ENCODE results near the gene ARRB1.
"Not testable (repeated sequence)": the region's sequence is repeated elsewhere in the genome, so short reads cannot be mapped to it uniquely, and the experiment has no call there.

The ARRB1 gene

DNA sequence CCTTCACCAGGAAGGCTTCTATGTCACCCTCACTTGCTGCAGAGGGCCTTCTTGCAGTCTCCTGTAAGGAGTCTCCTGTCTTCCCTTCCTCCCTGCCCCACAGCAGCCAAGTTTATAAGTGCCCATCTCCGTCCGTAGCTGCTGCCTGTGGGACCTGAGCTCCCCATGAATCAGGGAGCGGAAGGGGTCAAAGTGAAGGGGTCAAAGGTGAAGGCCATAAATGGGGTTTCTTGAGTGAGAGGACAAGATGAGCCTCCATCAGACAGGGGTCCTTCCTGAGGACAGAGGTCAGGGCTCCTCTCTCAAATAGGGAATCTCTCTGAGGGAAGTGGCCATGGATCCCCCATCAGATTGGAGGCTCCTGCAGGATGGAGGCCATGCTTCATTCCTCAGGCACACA is 44.4 kb downstream of the ARRB1 start:
- H3K4me3 ChIP-seq (ENCODE audit: low read length): no peak overlapping the region
- DNase-seq (ENCODE audit: low read depth, low spot score): no peak

DNA sequence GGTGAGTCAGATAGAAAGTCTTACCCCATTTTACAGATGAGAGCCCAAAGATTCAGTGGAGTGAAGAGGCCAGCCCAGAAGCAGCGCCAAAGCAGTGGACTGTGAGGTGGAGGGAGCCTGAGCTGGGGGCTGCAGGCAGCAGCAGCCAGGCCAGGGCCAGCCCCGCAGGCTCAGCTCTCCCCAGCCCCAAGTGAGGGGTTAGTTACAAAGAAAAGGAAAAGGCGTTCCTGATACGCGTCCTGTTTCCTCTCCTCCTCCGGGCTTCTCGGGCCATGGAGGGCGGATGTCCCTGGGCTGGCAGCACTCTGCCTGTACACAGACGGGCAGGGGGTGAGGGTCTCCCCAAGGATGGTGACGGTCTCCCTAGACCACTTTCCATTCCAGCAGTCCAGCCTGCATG is 44.9 kb downstream of the ARRB1 start:
- H3K4me3 ChIP-seq (ENCODE audit: low read length): no peak overlapping the region
- no peak for DNase-seq (ENCODE audit: low read depth, low spot score)

DNA sequence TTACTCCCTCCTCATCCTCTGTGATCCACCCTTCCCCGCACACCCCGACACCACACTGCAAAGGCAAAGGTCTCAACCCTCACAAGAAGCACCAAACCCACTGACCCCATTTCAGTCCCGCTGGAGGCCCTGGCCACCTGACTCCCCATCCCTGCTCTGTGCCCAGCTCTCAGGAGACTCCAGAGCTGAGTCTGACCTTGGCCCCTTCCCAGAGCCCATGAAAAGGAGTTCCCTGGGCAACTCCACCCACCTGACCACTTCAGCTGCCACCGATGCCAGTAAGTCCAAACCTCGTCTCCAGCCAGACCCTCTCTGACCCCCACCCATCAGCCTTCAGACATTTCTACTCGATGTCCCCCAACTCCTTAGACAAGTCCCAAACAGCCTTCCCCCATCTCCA is 45.5 kb downstream of the ARRB1 start:
- H3K4me3 ChIP-seq (ENCODE audit: low read length): no peak overlapping the region
- no peak for DNase-seq (ENCODE audit: low read depth, low spot score)

DNA sequence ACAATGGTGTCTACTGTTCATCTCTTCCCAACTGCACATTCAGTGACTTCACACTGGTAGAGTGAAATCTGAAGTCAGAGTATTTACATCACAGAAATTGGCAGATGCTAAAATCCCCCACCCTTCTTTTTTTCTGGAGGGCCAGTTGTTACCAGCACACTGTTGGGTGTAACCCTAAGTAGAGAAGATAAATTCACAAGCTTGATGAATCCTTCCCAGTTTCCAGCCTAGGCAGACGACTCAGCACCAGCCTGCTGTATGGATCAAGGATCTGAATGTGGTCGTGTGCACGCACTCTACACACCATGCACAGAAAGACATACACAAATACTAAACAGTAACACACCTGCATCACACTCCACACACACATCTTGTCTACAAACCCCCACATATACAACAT is 46.0 kb downstream of the ARRB1 start:
- no peak for DNase-seq (ENCODE audit: low read depth, low spot score)

DNA sequence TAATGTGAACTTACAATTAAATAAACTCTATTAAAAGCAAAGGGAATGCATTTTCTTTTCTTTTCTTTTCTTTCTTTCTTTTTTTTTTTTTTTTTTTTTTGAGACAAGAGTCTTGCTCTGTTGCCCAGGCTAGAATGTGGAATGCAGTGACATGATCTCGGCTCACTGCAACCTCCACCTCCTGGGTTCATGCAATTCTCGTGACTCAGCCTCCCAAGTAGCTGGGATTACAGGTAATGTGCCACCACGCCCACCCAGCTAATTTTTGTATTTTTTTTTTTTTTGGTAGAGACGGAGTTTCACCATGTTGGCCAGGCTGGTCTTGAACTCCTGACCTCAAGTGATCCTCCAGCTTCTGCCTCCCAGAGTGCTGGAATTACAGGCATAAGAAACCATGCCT is 46.5 kb downstream of the ARRB1 start:
- H3K4me3 ChIP-seq (ENCODE audit: low read length); DNase-seq (ENCODE audit: low read depth, low spot score): not testable (repeated sequence)

More for the DNA sequence above, 46.0 kb downstream of the ARRB1 start:
- H3K4me3 ChIP-seq (ENCODE audit: low read length): no peak overlapping the region

DNA sequence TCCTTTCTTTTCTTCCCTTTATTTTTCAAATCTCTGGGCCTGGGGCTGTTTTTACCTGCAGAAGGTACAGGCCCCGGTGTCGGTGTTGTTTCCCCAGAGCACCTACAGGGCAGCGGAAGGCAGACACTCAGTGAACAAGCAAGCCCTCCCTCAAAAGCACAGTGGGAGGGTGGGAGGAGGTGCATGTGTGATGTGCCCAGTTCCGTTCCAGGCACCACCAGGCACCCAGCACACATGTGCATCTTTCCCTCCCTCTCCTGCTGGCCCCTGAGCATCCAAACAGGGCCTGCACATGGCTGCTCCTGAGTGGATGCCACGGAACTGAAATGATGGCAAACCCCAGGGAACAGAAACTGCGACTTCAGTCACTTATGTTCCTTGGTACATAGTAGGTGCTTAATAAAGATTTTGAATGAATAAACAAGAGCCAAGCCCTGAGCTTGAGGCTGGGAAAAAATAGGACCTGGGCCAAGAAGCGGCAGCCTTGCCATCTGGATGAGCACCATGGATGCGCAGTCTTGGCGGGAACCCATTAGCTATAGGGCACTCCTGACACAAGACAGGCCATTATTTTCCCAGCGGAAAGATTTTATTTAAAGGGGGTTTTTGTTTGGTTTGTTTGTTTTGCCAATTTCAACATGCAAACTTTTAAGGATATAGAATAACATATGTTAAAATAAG is 47.8 kb downstream of the ARRB1 start:
- no peak for DNase-seq (ENCODE audit: low read depth, low spot score)
- no peak overlapping the region for H3K4me3 ChIP-seq (ENCODE audit: low read length)

DNA sequence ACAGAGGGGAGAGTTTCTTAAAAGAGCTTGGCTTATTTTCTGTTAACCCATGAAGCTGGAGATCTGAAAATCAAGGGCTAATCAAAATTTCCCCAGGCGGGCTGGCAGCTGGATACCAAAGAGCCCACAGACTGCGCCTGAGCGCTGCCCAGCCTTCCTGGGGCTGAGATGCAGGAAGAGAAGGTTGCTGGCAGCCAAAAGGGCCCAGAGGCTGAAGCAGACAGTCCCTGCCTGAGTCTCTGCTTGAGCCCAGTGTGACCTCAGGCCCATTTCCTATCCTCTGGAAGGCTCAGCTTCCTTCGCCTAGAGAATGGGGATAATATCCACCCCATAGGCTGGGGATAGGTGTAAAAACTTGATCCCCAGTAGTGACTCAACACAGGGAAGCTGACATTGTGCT is 49.1 kb downstream of the ARRB1 start:
- DNase-seq (ENCODE audit: low read depth, low spot score): no peak
- H3K4me3 ChIP-seq (ENCODE audit: low read length): no peak overlapping the region

DNA sequence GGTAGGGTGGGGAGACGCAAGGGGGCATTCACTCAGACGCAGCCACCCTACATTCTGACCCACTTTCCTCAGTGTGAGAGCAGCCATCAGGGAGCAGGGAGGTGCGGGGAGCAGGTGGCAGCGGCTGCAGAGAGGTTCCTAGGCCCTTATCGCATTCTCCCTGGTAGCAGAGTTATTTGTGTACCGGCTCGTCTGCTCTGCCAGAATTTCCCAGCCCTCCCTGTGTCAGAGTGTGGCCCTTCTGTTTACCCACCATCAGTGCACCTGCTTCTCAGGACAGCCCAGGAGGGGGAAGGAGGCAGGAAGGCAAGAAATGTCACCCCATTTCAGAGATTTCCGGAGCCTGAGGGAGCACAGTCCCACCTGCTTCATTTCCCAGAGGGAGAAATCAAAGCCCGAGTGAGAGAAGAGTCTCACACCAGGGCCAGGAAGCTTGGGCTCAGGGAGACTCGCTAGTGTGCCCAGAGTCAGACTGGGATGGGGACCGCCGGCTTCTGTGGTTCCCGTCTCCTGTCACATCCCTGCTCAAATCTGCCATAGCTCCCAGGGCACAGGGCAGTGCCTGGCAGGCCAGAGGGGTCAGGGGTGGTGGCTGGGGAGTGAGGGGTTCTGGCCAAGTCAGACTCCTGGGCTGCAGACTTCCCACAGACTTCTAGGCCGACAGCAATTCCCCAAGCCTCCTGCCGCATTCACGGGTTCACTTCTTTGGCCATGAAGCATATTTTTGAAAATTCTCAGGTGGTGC is 49.7 kb downstream of the ARRB1 start:
- H3K4me3 ChIP-seq (ENCODE audit: low read length): no peak overlapping the region
- DNase-seq (ENCODE audit: low read depth, low spot score): no peak

DNA sequence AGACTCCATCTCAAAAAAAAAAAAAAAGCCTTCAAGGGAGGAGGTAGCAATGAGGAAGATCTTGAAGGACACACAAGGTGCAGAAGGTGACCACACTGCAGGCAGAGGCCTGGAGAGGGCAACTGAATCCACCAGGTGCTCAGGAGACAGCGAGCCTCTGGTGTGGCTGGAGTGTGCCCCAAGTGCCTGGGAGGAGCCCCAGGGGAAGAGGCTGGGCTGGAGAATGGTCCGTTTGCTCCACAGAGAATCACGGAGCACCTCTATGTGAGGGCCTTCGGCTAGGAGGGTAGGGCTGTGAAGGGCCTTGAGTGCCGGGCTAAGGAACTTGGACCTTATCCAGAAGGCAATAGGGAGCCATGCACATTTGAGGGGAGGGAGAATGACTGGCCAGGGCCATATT is 50.3 kb downstream of the ARRB1 start:
- no peak for DNase-seq (ENCODE audit: low read depth, low spot score)
- no peak overlapping the region for H3K4me3 ChIP-seq (ENCODE audit: low read length)

DNA sequence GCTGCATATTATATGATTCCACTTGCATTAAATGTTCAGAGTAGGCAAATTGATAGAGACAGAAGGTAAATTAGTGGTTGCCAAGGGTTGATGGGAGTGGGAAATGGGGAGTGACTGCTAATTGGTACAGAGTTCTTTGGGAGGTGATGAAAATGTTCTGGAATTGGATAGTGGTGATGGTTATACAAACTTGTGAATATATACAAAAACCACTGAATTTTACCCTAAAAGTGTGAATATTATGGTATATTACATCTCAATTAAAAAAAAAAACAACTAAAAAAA is 52.5 kb downstream of the ARRB1 start:
- no peak overlapping the region for H3K4me3 ChIP-seq (ENCODE audit: low read length)
- DNase-seq (ENCODE audit: low read depth, low spot score): no peak

DNA sequence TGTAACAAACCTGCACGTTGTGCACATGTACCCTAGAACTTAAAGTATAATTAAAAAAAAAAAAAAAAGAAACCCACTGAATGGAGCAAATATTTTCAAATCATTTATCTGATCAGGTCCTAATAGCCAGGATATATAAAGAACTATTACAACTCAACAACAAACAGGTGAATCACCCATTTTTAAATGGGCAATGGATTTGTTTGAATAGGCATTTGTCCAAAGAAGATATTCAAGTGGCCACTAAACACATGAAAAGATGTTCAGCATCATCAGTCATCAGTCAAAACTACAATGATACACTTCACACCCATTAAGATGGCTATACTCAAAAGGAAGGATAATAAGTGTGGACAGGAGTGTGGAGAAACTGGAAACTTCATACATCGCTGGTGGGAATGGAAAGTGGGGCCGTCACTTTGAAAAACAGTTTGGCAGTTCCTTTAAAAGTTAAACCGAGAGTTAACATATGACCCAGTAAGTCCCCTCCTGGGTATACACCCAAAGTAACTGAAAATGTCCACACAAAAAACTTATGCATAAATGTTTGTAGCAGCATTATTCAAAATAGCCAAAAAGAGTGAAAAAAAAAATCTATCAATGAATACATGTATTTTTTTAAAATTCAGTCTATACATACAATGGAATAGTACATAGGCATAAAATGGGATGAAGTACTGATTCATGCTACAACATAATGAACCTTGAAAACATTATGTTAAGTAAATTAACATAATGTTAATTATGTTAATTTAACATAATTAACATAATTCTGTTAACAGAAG is 53.1 kb downstream of the ARRB1 start:
- DNase-seq (ENCODE audit: low read depth, low spot score): no peak

DNA sequence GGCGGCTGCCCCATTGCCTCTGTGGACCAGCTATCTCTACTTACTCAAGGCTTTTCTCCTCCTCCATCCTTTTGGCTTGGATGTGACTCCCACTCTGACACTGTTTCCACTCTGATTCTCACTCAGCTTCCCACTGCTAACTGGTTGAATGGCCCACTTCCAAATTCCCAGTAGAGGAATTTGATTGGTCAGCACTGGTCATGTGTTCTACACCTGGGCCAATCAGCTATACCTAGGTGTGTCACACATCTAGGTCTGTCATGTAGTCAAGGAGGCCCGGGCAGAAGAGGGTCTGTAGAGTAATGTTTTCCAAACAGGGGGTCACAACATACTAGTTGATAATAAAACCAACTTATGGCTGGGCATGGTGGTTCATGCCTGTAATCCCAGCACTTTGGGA is 57.6 kb downstream of the ARRB1 start:
- no peak for DNase-seq (ENCODE audit: low read depth, low spot score)
- H3K4me3 ChIP-seq (ENCODE audit: low read length): no peak overlapping the region

More for the DNA sequence above, 53.1 kb downstream of the ARRB1 start:
- H3K4me3 ChIP-seq (ENCODE audit: low read length): no peak overlapping the region

DNA sequence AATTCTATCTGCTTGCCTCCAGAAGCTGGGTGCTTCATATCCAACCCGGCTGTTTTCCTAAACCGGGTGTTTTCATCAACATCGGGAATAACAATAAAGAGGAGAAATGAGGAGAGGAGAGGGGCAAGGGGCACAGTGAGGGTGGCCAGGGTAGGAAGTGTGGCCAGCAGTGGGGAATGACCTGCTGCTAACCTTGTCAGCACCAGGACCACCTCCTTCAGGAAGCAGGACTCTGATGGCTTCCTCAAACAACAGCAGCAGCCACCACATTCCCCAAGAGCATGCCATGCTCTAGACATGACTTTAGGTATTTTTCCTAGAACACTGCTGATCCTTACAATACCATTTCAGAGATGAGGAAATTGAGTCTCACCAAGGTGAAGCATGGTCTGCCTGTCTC is 58.5 kb downstream of the ARRB1 start:
- no peak for DNase-seq (ENCODE audit: low read depth, low spot score)
- no peak overlapping the region for H3K4me3 ChIP-seq (ENCODE audit: low read length)

DNA sequence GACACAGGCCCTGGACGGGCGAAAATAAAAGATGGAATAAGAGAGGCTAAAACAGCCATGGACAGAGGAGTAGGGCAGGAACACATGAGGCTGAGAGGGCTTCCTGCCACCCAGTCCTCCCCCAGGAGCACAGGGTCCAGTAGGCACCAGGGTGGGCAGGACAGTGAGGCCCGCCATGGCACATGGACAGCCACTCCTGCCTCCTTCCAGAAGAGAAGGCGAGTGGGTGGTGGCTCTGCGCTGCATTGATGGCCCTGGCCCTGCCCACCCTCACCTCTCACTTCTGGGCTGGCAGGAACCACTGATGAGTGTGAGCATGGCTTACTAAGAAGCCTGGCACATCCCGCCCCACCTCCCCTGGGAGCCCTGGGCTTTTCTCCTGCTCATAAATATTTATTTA is 59.7 kb downstream of the ARRB1 start:
- no peak for DNase-seq (ENCODE audit: low read depth, low spot score)
- no peak overlapping the region for H3K4me3 ChIP-seq (ENCODE audit: low read length)

DNA sequence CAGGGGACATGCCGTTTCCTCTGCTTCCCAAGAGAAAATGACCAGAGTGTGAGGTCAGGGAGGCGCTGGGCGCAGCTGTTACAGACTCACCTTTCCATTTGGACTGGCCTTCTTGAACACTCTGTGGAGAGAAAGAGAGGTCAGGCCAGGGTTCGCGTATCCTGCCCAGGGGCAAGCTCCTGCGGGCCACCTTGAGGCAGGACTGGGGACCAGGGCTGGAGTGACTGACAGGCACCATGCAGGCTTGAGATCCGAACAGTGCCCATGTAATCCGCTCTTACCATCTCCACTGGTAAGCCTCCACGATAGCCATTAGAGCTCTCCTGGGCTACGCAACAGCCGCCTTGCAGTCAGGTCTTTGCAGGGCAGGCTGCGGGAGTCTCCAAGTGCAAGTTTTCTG is 61.5 kb downstream of the ARRB1 start:
- no peak for DNase-seq (ENCODE audit: low read depth, low spot score)
- H3K4me3 ChIP-seq (ENCODE audit: low read length): no peak overlapping the region

DNA sequence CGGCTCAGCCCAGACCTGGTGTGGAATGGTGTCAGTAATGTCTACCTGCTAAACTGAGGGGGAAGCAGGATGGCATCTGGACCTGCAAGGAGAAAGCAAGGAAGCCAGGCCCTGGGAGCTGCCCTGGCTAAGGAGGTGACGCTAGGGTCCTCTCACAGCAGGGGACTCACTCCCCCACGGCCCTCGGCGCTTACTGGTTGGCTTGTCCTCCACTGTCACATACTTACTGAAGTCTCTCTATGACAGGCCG is 62.0 kb downstream of the ARRB1 start:
- DNase-seq (ENCODE audit: low read depth, low spot score): no peak
- H3K4me3 ChIP-seq (ENCODE audit: low read length): no peak overlapping the region

DNA sequence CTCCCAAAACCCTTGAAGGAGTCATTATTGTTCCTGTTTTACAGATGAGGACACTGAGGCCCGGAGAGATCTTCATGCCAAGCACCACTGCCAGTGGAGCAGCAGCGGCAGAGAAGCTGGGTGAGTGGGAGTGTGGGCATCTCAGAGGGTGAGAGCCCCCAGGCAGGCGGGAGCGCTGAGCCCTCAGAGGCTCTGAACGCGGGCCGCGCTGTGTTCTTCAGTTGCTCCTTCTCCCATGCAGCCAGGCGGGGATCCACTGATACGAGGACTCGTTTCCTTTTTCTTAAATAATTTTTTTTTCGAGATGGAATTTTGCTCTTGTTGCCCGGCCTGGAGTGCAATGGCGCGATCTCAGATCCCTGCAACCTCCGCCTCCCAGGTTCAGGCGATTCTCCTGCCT is 63.9 kb downstream of the ARRB1 start:
- H3K4me3 ChIP-seq (ENCODE audit: low read length): no peak overlapping the region
- no peak for DNase-seq (ENCODE audit: low read depth, low spot score)

DNA sequence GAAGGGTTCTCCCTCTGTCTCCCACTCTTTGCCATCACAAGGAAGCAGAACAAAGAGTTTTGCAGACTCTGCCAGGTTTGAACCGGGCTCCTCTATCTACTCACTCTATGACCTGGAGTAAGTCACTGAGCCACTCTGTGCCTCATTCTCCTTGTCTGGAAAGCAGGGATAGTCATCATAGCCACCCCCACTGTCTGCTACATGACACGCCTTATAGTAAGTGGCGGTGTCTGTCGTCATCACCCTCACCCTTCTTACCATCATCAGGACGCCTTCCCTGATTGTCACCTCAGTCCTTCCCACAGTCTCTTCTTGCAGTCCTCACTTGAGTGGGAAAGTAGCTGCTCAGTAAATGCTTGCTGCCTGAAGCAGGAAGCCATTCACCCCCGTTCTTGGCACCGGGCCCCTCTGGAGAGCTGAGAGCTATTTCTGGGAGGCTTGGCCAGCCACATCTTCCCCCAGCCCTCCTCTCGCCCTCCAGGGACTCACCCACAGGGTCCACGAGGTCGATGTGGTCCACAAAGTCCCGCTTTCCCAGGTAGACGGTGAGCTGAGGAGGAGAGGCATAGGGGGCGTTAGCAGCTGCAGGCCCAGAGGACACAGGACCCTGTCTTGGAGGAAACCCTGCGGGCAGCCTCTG is 64.5 kb downstream of the ARRB1 start:
- H3K4me3 ChIP-seq (ENCODE audit: low read length): no peak overlapping the region
- no peak for DNase-seq (ENCODE audit: low read depth, low spot score)

DNA sequence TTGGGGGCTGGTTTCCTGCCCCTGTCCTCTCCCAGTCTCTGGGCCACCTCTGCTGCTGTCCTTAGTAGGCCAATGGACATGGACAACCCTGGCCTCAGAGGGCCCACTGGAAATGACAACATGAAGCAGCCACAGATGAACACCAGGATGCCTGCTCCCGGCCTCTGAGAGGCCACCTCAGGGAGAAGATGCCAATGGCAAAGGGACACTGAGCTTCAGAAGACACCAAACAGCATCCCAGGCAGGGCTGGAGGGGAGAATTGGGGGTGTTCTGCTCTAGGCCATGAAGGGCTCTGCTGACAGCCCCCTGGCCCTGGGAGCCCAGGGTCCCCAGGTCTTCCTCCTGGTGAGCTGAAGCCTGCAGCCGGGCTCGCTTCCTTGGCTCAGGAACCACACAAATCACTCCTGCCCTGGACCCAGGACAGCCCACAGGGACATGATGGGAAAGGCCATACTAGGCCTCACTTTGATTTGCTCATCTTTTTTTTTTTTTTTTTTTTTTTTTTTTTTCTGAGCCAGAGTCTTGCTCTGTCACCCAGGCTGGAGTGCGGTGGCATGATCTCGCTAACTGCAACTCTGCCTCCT is 65.6 kb downstream of the ARRB1 start:
- H3K4me3 ChIP-seq (ENCODE audit: low read length): no peak overlapping the region
- DNase-seq (ENCODE audit: low read depth, low spot score): no peak

DNA sequence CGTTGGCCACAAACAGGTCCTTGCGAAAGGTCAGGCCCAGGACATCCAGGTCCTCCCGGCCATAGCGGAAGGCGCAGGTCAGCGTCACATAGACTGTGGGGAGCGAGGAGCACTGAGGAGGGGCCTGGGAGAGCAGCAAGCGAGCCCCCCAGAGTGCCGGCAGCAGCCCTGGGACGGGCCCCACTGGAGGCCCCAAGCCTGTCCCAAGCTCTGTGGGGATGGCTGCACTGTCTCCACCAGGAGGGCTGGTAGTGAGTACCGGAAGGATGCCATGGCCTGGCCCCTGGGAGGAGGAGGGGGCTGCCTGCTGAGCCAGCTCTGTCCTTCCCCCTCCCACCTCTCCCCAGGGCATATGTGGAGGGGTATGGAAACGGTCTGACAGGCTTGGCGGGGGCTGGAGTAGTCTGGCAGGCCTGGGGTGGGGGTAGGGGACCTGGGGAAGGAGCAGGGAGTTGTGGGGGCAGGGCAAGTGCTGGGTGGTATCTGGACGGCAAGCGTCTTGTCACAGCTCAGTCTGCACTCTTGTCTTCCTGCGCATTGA is 68.0 kb downstream of the ARRB1 start:
- H3K4me3 ChIP-seq (ENCODE audit: low read length): no peak overlapping the region
- no peak for DNase-seq (ENCODE audit: low read depth, low spot score)
